Natural killer cell (primary cell): ENCODE data around the gene ULK4. TPM values are rescaled to one million over a fixed set of nuclear protein-coding genes. Genes with fewer than 3 reads are reported as not detected.

Experiments used
- ATAC-seq, 3 donors: fragments of 150-1000 bp in 2 of 3; fragments of 200-7000 bp in 1 of 3; cut with Tn5 transposase; 1 replicate in 1 of 3; 2 replicates in 2 of 3; pipeline ENCODE4 v1.10.0; 2021; ENCODE audit warnings: mild to moderate bottlenecking in 2 of 3, moderate library complexity in 2 of 3
- DNase-seq, 2 donors: peaks; one replicate each; pipeline versions ENCODE4 v3.0.0 to v3.0.0-alpha.2; 2013 to 2021; ENCODE audit warnings: mixed read lengths in 1 of 2
- H3K27ac ChIP-seq: one replicate; pipeline ENCODE4 v1.5.1; 2013; ENCODE audit warnings: mild to moderate bottlenecking, low read length
- H3K27me3 ChIP-seq: one replicate; pipeline ENCODE4 v1.6.1; 2013; ENCODE audit warnings: low read length; ENCODE audit not compliant: control insufficient read depth, insufficient read depth
- H3K36me3 ChIP-seq: one replicate; pipeline ENCODE4 v1.6.1; 2013; ENCODE audit warnings: low read length; ENCODE audit not compliant: control insufficient read depth, insufficient read depth
- H3K4me1 ChIP-seq: one replicate; pipeline ENCODE4 v1.6.1; 2013; ENCODE audit warnings: low read length; ENCODE audit not compliant: control insufficient read depth, insufficient read depth
- H3K4me3 ChIP-seq: one replicate; pipeline ENCODE4 v1.5.1; 2013; ENCODE audit warnings: low read length
- H3K9me3 ChIP-seq: one replicate; pipeline ENCODE4 v1.6.1; 2013; ENCODE audit warnings: low read length; ENCODE audit not compliant: control insufficient read depth, insufficient read depth
- H3K27ac Mint-ChIP-seq, 2 donors: one replicate each; pipeline ENCODE4 v1.8.0; 2022; ENCODE audit warnings: mild to moderate bottlenecking in 2 of 2, mixed read lengths in 2 of 2, moderate library complexity in 1 of 2
- H3K27me3 Mint-ChIP-seq, 2 donors: one replicate each; pipeline ENCODE4 v1.8.0; 2022; ENCODE audit warnings: low read depth in 2 of 2, mixed read lengths in 2 of 2
- H3K36me3 Mint-ChIP-seq: one replicate; pipeline ENCODE4 v1.8.0; 2022; ENCODE audit warnings: mixed read lengths
- H3K4me1 Mint-ChIP-seq, 2 donors: one replicate each; pipeline ENCODE4 v1.8.0; 2022; ENCODE audit warnings: mixed read lengths in 2 of 2
- H3K4me3 Mint-ChIP-seq: one replicate; pipeline ENCODE4 v1.8.0; 2022; ENCODE audit warnings: mild to moderate bottlenecking, moderate library complexity, mixed read lengths
- H3K9me3 Mint-ChIP-seq, 2 donors: one replicate each; pipeline ENCODE4 v1.8.0; 2022; ENCODE audit warnings: mixed read lengths in 2 of 2
- WGBS: methylation state at CpG from one replicate; pipeline ENCODE4 v1.1.7; 2013; ENCODE audit warnings: missing lambda C conversion rate; ENCODE audit not compliant: insufficient coverage; 5-methylcytosine and 5-hydroxymethylcytosine counted together
- intact Hi-C: fragments of 100-400 bp; cut with micrococcal nuclease; formaldehyde crosslinking; loops from one replicate; pipeline ENCODE4 v1.14.2; 2022
- total RNA-seq, 4 donors: library from RNA; stranded (reverse); fragments of 120-200 nt in 1 of 4; gene quantifications; one replicate each; pipeline versions ENCODE4 v1.2.3 to v1.2.4, GENCODE V29; 2013 to 2022
- TF ChIP-seq, protein P1 (sequence below): fragments of 200-600 bp; IDR thresholded peaks from one replicate; pipeline ENCODE4 v1.8.0; 2022; ENCODE audit warnings: antibody characterized with exemption

ULK4 gene
- total RNA-seq, 3 donors from 2014 or later (not counting 1 experiment from before 2014, with no cell fraction given) = 19.2 to 25.7 (median 21.2) TPM

DNA sequence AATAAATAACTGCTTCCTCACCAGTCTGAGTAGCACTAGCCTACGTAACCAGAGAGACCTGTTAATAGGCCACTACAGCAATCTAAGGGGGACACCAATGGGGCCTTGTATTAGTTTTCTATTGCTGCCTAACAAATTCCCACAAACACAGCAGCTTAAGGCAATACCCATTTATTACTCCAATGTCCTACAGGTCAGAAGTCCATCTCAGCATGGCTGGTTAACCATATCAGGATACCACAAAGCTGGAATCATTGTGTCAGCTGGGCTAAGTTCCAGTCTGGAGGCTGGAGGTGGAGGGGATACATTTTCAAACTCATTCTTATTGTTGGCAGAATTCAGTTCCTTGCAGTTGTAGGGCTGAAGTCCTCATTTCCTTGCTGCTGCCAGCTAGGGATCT is 331.9 kb downstream of the ULK4 start:
- no peak overlapping the region for H3K4me3 ChIP-seq
- H3K27ac ChIP-seq = no peak overlapping the region
- no peak for ATAC-seq
- intact Hi-C loops = no loop called here
- no peaks in the 10 kb centered on the region for H3K27me3 Mint-ChIP-seq
- DNase-seq = no peak
- H3K27me3 ChIP-seq = no peaks in the 10 kb centered on the region
- H3K4me3 Mint-ChIP-seq = no peak overlapping the region
- TF ChIP-seq, protein P1, sequence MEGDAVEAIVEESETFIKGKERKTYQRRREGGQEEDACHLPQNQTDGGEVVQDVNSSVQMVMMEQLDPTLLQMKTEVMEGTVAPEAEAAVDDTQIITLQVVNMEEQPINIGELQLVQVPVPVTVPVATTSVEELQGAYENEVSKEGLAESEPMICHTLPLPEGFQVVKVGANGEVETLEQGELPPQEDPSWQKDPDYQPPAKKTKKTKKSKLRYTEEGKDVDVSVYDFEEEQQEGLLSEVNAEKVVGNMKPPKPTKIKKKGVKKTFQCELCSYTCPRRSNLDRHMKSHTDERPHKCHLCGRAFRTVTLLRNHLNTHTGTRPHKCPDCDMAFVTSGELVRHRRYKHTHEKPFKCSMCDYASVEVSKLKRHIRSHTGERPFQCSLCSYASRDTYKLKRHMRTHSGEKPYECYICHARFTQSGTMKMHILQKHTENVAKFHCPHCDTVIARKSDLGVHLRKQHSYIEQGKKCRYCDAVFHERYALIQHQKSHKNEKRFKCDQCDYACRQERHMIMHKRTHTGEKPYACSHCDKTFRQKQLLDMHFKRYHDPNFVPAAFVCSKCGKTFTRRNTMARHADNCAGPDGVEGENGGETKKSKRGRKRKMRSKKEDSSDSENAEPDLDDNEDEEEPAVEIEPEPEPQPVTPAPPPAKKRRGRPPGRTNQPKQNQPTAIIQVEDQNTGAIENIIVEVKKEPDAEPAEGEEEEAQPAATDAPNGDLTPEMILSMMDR = no peak
- WGBS = 91% methylated on average over 1 of the region's 1 CpG
- no peaks in the 10 kb centered on the region for H3K9me3 ChIP-seq
- no peaks in the 10 kb centered on the region for H3K36me3 Mint-ChIP-seq
- H3K4me1 ChIP-seq = no peaks in the 10 kb centered on the region
- no peaks in the 10 kb centered on the region for H3K4me1 Mint-ChIP-seq
- no peak overlapping the region for H3K27ac Mint-ChIP-seq
- H3K9me3 Mint-ChIP-seq = peaks cover 0 to 2% of the 10 kb centered on the region in 2 donors
- H3K36me3 ChIP-seq = no peaks in the 10 kb centered on the region

DNA sequence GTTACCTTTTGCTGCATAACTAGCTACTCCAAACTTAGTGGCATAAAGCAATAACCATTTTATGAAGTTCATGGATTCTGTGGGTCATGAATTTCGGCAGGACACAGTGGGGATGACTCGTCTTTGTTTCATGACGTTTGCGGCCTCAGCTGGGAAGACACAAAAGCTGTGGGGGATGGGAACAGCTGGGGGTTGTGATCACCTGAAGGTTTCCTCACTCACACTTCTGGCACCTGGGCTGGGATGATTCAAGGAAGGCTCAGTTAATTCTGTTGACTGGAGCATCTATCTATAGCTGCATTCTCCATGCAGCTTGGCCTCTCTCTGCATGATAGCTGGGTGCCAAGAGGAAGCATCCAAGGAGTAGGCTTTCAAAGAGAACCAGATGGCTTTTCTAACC is 332.8 kb downstream of the ULK4 start:
- Histone ChIP-seq H3K27ac (no peak overlapping the region), H3K9me3 (no peaks in the 10 kb centered on the region), H3K4me3 (no peak overlapping the region), H3K36me3 (no peaks in the 10 kb centered on the region), H3K4me1 (no peaks in the 10 kb centered on the region), H3K27me3 (no peaks in the 10 kb centered on the region)
- 90% methylated on average over 4 of the region's 4 CpGs for WGBS
- H3K36me3 Mint-ChIP-seq = no peaks in the 10 kb centered on the region
- no peak overlapping the region for H3K27ac Mint-ChIP-seq
- DNase-seq = no peak
- intact Hi-C loops = no loop called here
- no peak for ATAC-seq
- H3K4me3 Mint-ChIP-seq = no peak overlapping the region
- no peaks in the 10 kb centered on the region for H3K9me3 Mint-ChIP-seq
- TF ChIP-seq, protein P1 = no peak
- H3K4me1 Mint-ChIP-seq = no peaks in the 10 kb centered on the region
- no peaks in the 10 kb centered on the region for H3K27me3 Mint-ChIP-seq

GRCh38 chr3:41627477-41628087 is 334.3 kb downstream of the ULK4 start:
- H3K4me3 Mint-ChIP-seq = no peak overlapping the region
- H3K36me3 Mint-ChIP-seq = no peaks in the 10 kb centered on the region
- no peaks in the 10 kb centered on the region for H3K4me1 ChIP-seq
- intact Hi-C loops = no loop called here
- no peak overlapping the region for H3K4me3 ChIP-seq
- no peaks in the 10 kb centered on the region for H3K27me3 ChIP-seq
- no peak overlapping the region for H3K27ac ChIP-seq
- H3K9me3 ChIP-seq = no peaks in the 10 kb centered on the region
- DNase-seq = no peak
- WGBS = 95% methylated on average over 5 of the region's 5 CpGs
- no peaks in the 10 kb centered on the region for H3K36me3 ChIP-seq
- H3K27ac Mint-ChIP-seq = no peak overlapping the region
- H3K9me3 Mint-ChIP-seq = no peaks in the 10 kb centered on the region
- no peaks in the 10 kb centered on the region for H3K4me1 Mint-ChIP-seq
- TF ChIP-seq, protein P1 = no peak
- H3K27me3 Mint-ChIP-seq = no peaks in the 10 kb centered on the region
- no peak for ATAC-seq

GRCh38 chr3:41612853-41613252 is 349.1 kb downstream of the ULK4 start:
- H3K4me3 Mint-ChIP-seq = no peak overlapping the region
- no peaks in the 10 kb centered on the region for H3K4me1 Mint-ChIP-seq
- no peaks in the 10 kb centered on the region for H3K36me3 Mint-ChIP-seq
- no peak overlapping the region for H3K4me3 ChIP-seq
- ATAC-seq (no peak), DNase-seq (no peak)
- H3K27ac Mint-ChIP-seq = no peak overlapping the region
- H3K27me3 ChIP-seq = no peaks in the 10 kb centered on the region
- no peaks in the 10 kb centered on the region for H3K9me3 ChIP-seq
- 92% methylated on average over 2 of the region's 2 CpGs for WGBS
- H3K9me3 Mint-ChIP-seq = no peaks in the 10 kb centered on the region
- no peaks in the 10 kb centered on the region for H3K4me1 ChIP-seq
- no peak overlapping the region for H3K27ac ChIP-seq
- H3K36me3 ChIP-seq = no peaks in the 10 kb centered on the region
- TF ChIP-seq, protein P1 = no peak
- intact Hi-C loops = no loop called here
- H3K27me3 Mint-ChIP-seq = no peaks in the 10 kb centered on the region
